GM12872 (cell line): Measurements from ENCODE around the gene PKNOX2.

Experiments used
- CTCF ChIP-seq: IDR thresholded peaks from 3 replicates; pipeline ENCODE4 v1.5.1; 2011; ENCODE audit warnings: low read depth, mild to moderate bottlenecking, low read length, moderate library complexity; ENCODE audit not compliant: insufficient read depth

Gene PKNOX2

GRCh38 chr11:125218336-125218735 is 53.8 kb downstream of the PKNOX2 start:
- no peak for TF ChIP-seq CTCF

- no peak for TF ChIP-seq CTCF
Observed at GRCh38 chr11:125221461-125221860, 56.9 kb downstream of the PKNOX2 start.

- TF ChIP-seq CTCF = no peak
Observed at GRCh38 chr11:125222494-125222893, 57.9 kb downstream of the PKNOX2 start.

- no peak for TF ChIP-seq CTCF
Observed at GRCh38 chr11:125223901-125224361, 59.4 kb downstream of the PKNOX2 start.

- no peak for TF ChIP-seq CTCF
Observed at GRCh38 chr11:125224391-125225021, 60.0 kb downstream of the PKNOX2 start.

- TF ChIP-seq CTCF = no peak
Observed at GRCh38 chr11:125225401-125225800, 60.9 kb downstream of the PKNOX2 start.

- TF ChIP-seq CTCF = no peak
Observed at GRCh38 chr11:125226031-125226430, 61.5 kb downstream of the PKNOX2 start.
